ENCODE results near the gene ADGRG7.

Gene ADGRG7

GRCh38 chr3:100600181-100601042 is 9.0 kb upstream of the ADGRG7 start:
- no peak overlapping the region for H3K4me3 ChIP-seq (ENCODE audit: low read depth, low read length)
- no peak for DNase-seq (ENCODE audit: low read depth)

GRCh38 chr3:100602506-100603444 is 6.6 kb upstream of the ADGRG7 start:
- no peak for DNase-seq (ENCODE audit: low read depth)
- H3K4me3 ChIP-seq (ENCODE audit: low read depth, low read length), result no peak overlapping the region

GRCh38 chr3:100603469-100603868 is 5.9 kb upstream of the ADGRG7 start:
- no peak overlapping the region for H3K4me3 ChIP-seq (ENCODE audit: low read depth, low read length)
- DNase-seq (ENCODE audit: low read depth), result no peak

- DNase-seq (ENCODE audit: low read depth), result no peak
- H3K4me3 ChIP-seq (ENCODE audit: low read depth, low read length), result no peak overlapping the region
These were observed 4.0 kb upstream of the ADGRG7 start for GRCh38 chr3:100605358-100605757.

GRCh38 chr3:100606894-100607512 is 2.4 kb upstream of the ADGRG7 start:
- H3K4me3 ChIP-seq (ENCODE audit: low read depth, low read length), result no peak overlapping the region
- no peak for DNase-seq (ENCODE audit: low read depth)

- DNase-seq (ENCODE audit: low read depth), result no peak
- H3K4me3 ChIP-seq (ENCODE audit: low read depth, low read length), result no peak overlapping the region
These were observed 562 bp downstream of the ADGRG7 start for GRCh38 chr3:100609963-100610362.

- no peak for DNase-seq (ENCODE audit: low read depth)
- H3K4me3 ChIP-seq (ENCODE audit: low read depth, low read length), result no peak overlapping the region
These were observed 1.8 kb downstream of the ADGRG7 start for GRCh38 chr3:100611221-100611620.

GRCh38 chr3:100613721-100614390 is 4.5 kb downstream of the ADGRG7 start:
- no peak overlapping the region for H3K4me3 ChIP-seq (ENCODE audit: low read depth, low read length)
- no peak for DNase-seq (ENCODE audit: low read depth)

GRCh38 chr3:100614941-100615340 is 5.5 kb downstream of the ADGRG7 start:
- DNase-seq (ENCODE audit: low read depth), result no peak
- no peak overlapping the region for H3K4me3 ChIP-seq (ENCODE audit: low read depth, low read length)

- peak; percentile 25 for DNase-seq (ENCODE audit: low read depth)
- no peak overlapping the region for H3K4me3 ChIP-seq (ENCODE audit: low read depth, low read length)
These were observed 6.3 kb downstream of the ADGRG7 start for GRCh38 chr3:100615684-100616083.

GRCh38 chr3:100621251-100621650 is 11.8 kb downstream of the ADGRG7 start:
- DNase-seq (ENCODE audit: low read depth), result no peak
- no peak overlapping the region for H3K4me3 ChIP-seq (ENCODE audit: low read depth, low read length)

GRCh38 chr3:100627491-100627890 is 18.1 kb downstream of the ADGRG7 start:
- DNase-seq (ENCODE audit: low read depth), result no peak
- H3K4me3 ChIP-seq (ENCODE audit: low read depth, low read length), result no peak overlapping the region

- DNase-seq (ENCODE audit: low read depth), result no peak
- no peak overlapping the region for H3K4me3 ChIP-seq (ENCODE audit: low read depth, low read length)
These were observed 20.2 kb downstream of the ADGRG7 start for GRCh38 chr3:100629421-100630127.

- no peak overlapping the region for H3K4me3 ChIP-seq (ENCODE audit: low read depth, low read length)
- no peak for DNase-seq (ENCODE audit: low read depth)
These were observed 21.3 kb downstream of the ADGRG7 start for GRCh38 chr3:100630664-100631063.

- no peak overlapping the region for H3K4me3 ChIP-seq (ENCODE audit: low read depth, low read length)
These were observed 21.8 kb downstream of the ADGRG7 start for GRCh38 chr3:100631236-100631635.

GRCh38 chr3:100634493-100635272 is 25.3 kb downstream of the ADGRG7 start:
- DNase-seq (ENCODE audit: low read depth), result no peak
- no peak overlapping the region for H3K4me3 ChIP-seq (ENCODE audit: low read depth, low read length)

More at GRCh38 chr3:100631236-100631635, 21.8 kb downstream of the ADGRG7 start:
- no peak for DNase-seq (ENCODE audit: low read depth)

- no peak overlapping the region for H3K4me3 ChIP-seq (ENCODE audit: low read depth, low read length)
- DNase-seq (ENCODE audit: low read depth), result no peak
These were observed 25.9 kb downstream of the ADGRG7 start for GRCh38 chr3:100635273-100635701.

GRCh38 chr3:100637197-100637631 is 27.8 kb downstream of the ADGRG7 start:
- no peak for DNase-seq (ENCODE audit: low read depth)
- no peak overlapping the region for H3K4me3 ChIP-seq (ENCODE audit: low read depth, low read length)
